Measurements from ENCODE around the gene SLC48A1. TPM values are rescaled to one million over a fixed set of nuclear protein-coding genes. Genes with fewer than 3 reads are reported as not detected.

Gene SLC48A1
- total RNA-seq, 1 experiment from 2014 or later = 34.4 TPM

- no peak for DNase-seq (ENCODE audit: low spot score)
- in situ Hi-C loops (cut with HindIII; ENCODE audit: low sequenced_read_pairs) = no loop called here
Observed at GRCh38 chr12:47754126-47754525, 18.9 kb upstream of the SLC48A1 start.

- in situ Hi-C loops (cut with HindIII; ENCODE audit: low sequenced_read_pairs) = no loop called here
- no peak for DNase-seq (ENCODE audit: low spot score)
Observed at GRCh38 chr12:47754881-47755280, 18.2 kb upstream of the SLC48A1 start.

- DNase-seq (ENCODE audit: low spot score) = no peak
- in situ Hi-C loops (cut with HindIII; ENCODE audit: low sequenced_read_pairs) = no loop called here
Observed at GRCh38 chr12:47755655-47756562, 17.1 kb upstream of the SLC48A1 start.

- in situ Hi-C loops (cut with HindIII; ENCODE audit: low sequenced_read_pairs) = no loop called here
- no peak for DNase-seq (ENCODE audit: low spot score)
Observed at GRCh38 chr12:47757364-47757839, 15.6 kb upstream of the SLC48A1 start.

GRCh38 chr12:47757840-47758583, 15.0 kb upstream of the SLC48A1 start:
- in situ Hi-C loops (cut with HindIII; ENCODE audit: low sequenced_read_pairs) = no loop called here
- DNase-seq (ENCODE audit: low spot score) = no peak

GRCh38 chr12:47758584-47758833, 14.5 kb upstream of the SLC48A1 start:
- in situ Hi-C loops (cut with HindIII; ENCODE audit: low sequenced_read_pairs) = no loop called here

GRCh38 chr12:47758834-47759690, 14.0 kb upstream of the SLC48A1 start, which contains the start of gene RAPGEF3:
Gene RAPGEF3 (minus strand): TSS chr12:47758880. CDS start chr12:47758556, 324 bp downstream.
- in situ Hi-C loops (cut with HindIII; ENCODE audit: low sequenced_read_pairs) = no loop called here
- peak; percentile 67 for DNase-seq (ENCODE audit: low spot score)

More at GRCh38 chr12:47758584-47758833, 14.5 kb upstream of the SLC48A1 start:
- DNase-seq (ENCODE audit: low spot score) = no peak

- DNase-seq (ENCODE audit: low spot score) = no peak
- in situ Hi-C loops (cut with HindIII; ENCODE audit: low sequenced_read_pairs) = no loop called here
Observed at GRCh38 chr12:47762850-47763465, 10.1 kb upstream of the SLC48A1 start.

- in situ Hi-C loops (cut with HindIII; ENCODE audit: low sequenced_read_pairs) = no loop called here
- no peak for DNase-seq (ENCODE audit: low spot score)
Observed at GRCh38 chr12:47763481-47764346, 9.3 kb upstream of the SLC48A1 start.

GRCh38 chr12:47766502-47767215, 6.4 kb upstream of the SLC48A1 start:
- in situ Hi-C loops (cut with HindIII; ENCODE audit: low sequenced_read_pairs) = no loop called here
- DNase-seq (ENCODE audit: low spot score) = no peak

GRCh38 chr12:47767216-47767724, 5.8 kb upstream of the SLC48A1 start:
- no peak for DNase-seq (ENCODE audit: low spot score)
- in situ Hi-C loops (cut with HindIII; ENCODE audit: low sequenced_read_pairs) = no loop called here

- in situ Hi-C loops (cut with HindIII; ENCODE audit: low sequenced_read_pairs) = no loop called here
- no peak for DNase-seq (ENCODE audit: low spot score)
Observed at GRCh38 chr12:47768323-47768811, 4.7 kb upstream of the SLC48A1 start.

GRCh38 chr12:47769234-47770085, 3.6 kb upstream of the SLC48A1 start:
- in situ Hi-C loops (cut with HindIII; ENCODE audit: low sequenced_read_pairs) = no loop called here

GRCh38 chr12:47770086-47770726, 2.8 kb upstream of the SLC48A1 start:
- no peak for DNase-seq (ENCODE audit: low spot score)
- in situ Hi-C loops (cut with HindIII; ENCODE audit: low sequenced_read_pairs) = no loop called here

More at GRCh38 chr12:47769234-47770085, 3.6 kb upstream of the SLC48A1 start:
- DNase-seq (ENCODE audit: low spot score) = no peak

- no peak for DNase-seq (ENCODE audit: low spot score)
- in situ Hi-C loops (cut with HindIII; ENCODE audit: low sequenced_read_pairs) = no loop called here
Observed at GRCh38 chr12:47771304-47771703, 1.7 kb upstream of the SLC48A1 start.
